MV-4-11 (cell line): ENCODE results near the gene PER1.

Source experiments
- DNase-seq: peaks from one replicate; lab custom pipeline; 2025; lab: John Stamatoyannopoulos, UW

Gene PER1

DNA sequence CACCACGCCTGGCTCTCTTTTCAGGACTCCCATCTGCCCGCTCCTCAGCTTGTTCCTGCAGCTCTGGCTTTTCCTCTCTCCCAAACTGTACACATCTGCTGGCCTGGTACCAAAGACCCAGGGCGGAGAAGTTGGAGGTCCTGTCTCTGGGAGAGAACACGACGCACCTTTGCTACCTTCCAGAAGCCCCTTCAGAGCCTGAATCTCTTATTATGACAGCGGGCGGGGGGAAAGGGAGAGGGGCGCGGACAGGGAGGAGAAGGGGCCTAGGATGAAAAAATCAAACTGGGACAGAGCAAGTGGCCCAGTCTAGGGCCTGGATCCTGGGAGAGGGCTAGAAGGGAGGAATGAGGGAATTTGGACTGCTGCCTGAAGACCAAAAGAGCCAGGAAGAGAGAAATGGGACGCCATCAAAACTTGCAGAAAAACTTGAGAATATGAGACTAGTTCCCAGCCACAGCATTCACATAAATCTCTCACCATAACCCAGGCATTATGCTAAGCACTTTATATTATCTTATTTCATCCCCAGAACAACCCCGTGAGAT lies 2.5 kb upstream of the PER1 start:
- DNase-seq, result no peak

DNA sequence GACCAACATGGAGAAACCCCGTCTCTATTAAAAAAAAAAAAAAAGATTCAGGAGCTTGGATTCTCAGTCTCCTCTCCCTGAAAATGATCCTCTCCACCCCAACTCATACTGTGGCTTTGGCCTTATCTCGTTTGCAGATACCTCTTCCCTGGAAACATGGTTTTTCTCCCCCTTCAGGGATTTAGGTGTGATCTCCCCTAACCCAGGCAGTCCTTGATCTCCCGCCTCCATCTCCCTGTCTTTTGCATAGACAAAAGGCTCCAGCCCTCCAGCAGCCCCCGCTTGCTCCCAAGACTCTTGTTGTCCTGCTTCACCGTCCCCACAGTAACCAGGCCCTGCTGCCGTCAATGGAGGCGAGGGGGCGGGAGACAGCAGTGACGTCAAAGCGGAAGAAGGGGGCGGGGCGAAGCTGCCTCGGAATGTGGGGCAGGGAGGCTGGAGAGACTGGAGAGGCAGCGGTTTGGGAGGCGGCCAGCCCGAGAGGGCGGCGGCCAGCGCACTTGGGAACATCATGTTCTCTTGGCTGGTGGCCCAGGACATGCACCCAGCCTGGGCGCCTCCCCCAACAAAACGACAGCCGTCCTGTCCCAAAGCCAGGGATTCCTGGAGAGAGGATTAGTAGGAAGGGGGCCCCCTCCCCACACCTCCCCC lies 1.9 kb upstream of the PER1 start:
- peak; percentile 81 for DNase-seq

- DNase-seq, result peak; percentile 51
Measured at GRCh38 chr17:8153525-8153956, 1.3 kb upstream of the PER1 start.

DNA sequence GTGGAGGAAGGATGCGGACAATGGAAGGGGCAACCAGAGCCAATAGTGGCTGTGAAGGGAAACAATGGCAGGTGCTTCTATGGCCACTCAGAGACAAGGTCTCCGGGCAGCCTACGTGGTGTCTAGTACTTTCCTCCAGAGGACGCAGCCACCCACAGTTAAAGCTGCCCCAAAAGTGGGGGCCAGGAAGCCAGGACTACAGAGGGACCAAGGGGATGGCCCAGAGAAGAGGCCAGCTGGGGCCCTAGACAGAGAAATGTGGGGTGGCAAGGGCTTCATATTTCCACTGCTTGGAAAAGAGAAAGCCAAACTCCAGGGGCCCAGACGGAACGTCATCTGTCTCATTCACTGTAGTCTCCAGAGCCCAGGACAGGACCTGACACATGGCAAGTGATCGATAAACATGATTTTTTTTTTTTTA lies 837 bp upstream of the PER1 start:
- no peak for DNase-seq

DNA sequence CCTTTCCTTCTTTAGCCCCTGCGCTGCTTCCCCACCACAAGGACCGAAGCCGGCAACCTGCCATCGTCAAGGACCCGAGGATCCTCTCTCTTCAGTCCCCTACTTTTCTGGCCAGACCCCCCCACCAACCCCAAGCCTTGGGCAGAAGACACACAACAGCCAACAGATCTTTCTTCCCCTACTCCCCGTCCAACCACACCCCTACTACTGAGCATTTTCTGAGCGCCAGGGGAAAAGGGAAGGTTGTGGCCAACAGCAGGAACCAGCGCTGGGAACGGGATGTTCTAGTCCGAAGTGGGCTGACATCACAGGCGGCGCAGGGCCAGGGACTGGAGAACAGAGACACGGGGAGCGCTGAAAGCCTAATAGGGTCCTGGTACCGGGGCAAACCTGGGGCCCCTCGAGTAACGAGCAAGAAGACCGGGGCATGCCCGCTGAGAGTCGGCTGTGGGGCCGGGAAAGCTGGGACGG lies 528 bp downstream of the PER1 start:
- peak; percentile 43 for DNase-seq

DNA sequence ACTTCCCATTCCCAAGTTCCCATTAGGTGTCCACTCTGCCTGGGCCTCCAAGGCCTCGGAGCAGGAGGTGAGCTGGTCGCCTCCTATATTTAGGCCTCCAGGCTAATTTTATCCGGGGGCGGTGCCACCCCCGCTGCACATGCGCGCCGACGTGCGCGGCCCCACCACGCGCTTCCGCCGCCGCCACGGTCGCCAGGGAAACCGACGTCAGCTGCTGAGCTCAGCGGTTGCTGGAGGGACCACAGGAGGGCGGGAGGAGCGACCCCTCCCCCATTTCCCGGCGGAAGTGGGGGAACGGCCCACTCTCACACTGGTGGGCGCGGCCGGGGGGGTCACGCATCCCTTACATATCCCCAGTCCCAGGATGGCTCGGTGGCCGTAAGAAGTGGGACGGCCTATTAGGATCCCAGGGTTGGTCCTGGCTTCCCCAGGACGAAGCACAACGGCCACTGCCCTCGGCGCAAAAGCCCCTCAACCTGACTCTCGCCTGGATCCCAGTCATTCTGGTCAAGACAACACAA lies 1.0 kb downstream of the PER1 start:
- DNase-seq, result peak; percentile 70

DNA sequence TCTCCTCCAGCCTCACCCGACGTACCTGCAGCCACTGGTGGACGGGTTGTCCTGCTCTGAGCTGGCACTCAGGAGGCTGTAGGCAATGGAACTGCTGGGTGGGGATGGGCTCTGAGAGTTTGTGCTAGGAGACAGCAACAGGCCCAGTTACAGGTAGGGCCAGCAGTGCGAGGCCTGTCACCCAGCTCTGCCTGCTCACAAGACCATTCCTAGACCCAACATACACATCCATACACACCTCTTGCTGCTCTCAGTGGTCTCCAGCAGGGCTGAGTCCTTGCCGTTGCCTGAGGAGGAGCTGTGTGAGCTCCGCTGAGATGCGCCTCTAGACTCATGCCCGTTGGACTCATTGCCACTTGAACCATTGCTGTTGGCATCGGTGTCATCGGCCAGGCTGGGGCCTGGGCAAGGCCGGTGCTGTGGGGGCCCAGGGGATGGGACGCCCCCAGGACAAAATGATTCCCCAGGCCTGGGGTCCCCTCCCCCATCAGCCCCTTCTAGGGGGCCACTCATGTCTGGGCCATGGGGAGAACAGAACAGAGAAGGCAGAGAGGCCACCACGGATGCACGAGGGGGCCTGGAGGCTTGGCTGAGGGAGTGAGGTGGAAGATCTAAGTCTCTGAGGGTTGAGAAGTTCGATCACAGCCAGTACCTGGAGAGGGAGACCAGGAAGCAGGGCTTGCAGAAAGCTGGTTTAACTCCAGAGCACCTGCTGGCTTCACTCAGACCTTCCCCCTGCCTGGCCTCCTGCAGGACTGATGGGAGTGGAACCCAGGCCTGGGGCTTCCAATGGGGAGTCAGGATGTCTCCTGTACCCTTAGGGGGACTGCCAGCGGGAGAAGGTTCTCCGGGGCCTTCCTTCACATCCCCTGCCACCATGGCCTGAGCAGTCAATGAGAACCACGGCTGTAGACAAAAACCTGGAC lies 1.7 kb downstream of the PER1 start:
- DNase-seq, result no peak

- DNase-seq, result no peak
Measured at GRCh38 chr17:8149419-8150193, 2.6 kb downstream of the PER1 start.

DNA sequence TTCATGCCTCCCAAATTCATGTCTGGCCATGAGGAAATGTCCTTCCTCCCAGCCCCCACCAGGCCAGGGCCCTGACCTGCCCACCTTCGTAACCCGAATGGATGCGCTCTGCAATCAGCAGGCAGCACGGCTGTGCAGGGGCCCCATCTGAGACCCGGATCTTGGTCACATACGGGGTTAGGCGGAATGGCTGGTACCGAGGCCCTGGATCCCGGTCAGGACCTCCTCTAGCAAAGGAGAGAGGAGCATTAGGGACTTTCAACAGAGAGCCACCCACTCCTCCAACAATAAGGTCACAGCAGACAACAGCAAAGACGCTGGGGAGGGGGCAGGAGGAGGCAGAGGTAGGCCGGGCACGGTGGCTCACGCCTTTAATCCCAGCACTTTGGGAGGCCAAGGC lies 3.6 kb downstream of the PER1 start:
- no peak for DNase-seq

GRCh38 chr17:8147805-8148404 lies 4.3 kb downstream of the PER1 start:
- DNase-seq, result no peak

GRCh38 chr17:8147141-8147804 lies 4.9 kb downstream of the PER1 start:
- DNase-seq, result no peak

- DNase-seq, result no peak
Measured at GRCh38 chr17:8146381-8147140, 5.6 kb downstream of the PER1 start.

GRCh38 chr17:8145811-8146210 lies 6.4 kb downstream of the PER1 start:
- DNase-seq, result no peak

DNA sequence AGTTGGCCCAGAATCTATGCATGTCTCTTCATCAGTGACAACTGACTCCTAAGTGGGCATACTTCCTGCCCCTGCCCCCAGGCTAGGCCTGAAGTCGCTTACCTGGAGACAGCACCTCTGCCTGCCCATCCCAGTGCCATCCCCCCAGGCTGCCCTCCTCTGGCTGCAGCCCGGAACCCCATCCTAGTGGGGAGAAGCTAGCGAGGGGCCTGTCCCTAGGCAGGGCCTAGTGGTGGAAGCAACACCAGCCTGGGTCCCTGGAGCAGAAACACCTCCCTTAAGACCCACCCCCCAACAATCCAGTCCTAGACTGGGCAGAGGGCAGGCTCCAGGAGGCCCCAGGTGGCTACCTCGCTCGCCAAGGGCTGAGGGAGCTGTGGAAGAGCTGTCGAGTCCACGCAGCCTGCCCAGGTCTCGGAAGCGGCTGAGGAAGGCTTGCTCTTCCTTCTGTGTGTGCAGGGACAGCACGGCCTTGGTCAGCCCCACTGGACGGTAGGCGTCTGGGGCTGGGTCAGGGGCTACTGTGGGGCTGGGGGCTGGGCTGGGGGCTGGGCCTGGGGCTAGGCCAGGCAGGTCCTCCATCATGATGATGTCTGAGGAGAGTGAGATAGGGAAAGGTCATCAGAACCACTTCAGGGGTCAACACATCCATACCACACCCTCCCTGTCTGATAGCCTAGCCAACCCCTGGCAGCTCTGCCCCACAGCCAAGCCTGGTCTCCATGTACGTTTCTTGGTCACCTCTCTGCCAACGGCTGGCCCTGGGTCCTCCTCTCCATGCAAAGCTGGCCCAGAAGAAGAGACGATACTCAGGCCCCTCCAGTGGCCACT lies 7.6 kb downstream of the PER1 start:
- DNase-seq, result no peak

DNA sequence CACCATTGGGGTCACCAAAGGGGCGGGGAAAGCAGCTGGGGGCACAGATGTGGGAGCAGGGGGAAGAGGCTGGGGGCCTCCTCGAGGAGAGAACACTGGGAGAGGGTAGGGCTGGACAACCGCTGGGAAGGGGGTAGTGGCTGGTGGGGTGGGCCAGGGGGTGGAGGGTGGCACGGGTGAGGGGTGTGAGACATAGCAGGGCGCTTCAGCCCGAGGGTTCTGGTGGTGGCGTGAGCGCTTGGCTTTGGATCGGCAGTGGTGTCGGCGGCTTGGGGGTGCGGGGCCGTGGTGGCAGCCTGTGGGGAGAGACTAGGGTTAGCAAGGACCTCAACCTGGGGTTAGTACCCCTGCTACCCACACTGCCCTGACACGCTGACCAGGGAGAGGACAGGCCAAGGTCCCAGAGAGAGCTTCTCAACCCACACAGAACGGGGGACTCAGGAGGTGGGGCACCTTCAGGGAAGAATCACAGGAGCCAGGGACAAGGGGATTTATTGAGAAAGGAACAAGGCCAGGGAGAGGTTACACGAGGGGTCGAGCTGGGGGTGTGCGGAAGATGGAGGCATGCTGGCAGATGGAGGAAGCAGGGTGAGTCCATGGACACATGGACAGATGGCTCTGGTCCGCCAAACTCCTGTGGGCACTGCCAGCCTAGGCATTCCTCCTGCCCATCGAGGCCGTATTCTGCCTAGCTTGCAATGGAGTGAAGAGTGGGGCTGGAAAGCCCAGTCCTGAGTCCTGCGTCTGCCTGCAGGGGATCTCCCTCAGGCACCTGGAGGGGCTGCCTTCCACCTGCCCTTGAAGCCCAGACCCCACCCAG lies 8.4 kb downstream of the PER1 start:
- DNase-seq, result no peak

DNA sequence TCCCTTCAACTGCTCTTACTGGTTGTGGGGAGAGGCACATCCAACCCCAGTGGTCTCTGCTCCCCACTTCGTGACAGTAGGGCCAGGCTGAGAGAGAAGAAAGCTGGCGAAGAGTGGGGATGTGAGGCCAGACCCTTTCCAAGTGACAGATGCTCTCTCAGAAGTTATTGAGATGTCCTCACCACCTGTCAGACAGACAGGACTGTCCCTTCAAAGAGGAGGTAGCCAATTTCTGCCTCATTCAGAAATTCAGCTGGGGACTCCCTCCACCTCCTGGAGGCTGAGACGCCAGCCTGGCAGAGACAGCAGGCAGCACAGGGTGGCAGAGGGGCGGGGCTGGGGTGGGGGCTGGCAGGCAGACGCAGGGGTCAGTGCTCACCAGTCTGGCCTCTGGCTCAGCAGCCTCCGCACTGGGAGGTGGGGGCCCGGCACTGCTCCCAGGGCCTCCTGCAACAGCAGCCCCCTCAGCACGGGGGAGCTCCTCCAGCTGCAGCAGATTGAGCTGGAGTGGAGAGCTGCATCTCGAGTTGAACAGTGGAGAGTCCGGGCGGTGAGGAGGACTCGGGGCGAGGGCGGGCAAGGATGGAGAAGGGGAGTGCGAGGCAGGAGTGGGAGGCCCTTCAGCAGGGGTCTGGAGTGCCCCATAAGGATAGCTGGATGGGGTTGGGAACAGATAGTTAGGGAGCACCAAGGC lies 9.2 kb downstream of the PER1 start:
- DNase-seq, result no peak

DNA sequence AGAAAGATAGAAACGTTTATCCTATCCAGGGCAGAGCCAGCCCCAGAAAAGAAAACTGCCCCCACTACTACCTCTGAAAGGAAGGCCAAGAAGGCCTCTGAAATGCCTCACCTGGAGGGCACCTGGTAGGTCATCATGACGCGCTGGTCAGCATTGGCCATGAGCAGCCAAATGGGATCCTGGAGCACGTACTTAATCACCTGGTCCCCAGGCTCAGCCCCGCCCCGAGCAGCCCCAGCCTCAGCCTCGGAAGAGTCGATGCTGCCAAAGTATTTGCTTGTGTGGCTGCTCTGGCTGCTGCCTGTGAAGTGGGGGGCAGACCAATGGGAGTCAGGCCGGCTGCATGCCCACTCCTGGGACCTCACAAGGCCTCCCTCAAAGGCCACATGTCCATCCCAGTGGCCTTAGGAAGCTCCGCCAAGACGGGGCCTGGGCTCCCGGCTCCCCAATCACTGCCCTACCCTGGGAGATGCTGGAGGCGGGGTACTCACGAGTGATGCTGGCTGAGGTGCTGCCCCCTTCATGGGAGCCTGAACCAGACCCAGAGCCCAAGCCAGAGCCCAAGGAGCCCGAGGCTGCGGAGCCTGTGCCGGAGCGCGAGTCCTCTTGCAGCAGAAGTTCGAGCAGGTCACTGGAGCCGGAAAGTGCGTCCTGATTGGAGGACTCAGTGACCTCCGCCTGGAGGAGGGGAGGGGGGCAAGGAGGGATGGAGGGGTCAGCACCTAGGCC lies 9.9 kb downstream of the PER1 start:
- no peak for DNase-seq
